Measurements from ENCODE around the gene PLXNB1.

Gene PLXNB1

DNA sequence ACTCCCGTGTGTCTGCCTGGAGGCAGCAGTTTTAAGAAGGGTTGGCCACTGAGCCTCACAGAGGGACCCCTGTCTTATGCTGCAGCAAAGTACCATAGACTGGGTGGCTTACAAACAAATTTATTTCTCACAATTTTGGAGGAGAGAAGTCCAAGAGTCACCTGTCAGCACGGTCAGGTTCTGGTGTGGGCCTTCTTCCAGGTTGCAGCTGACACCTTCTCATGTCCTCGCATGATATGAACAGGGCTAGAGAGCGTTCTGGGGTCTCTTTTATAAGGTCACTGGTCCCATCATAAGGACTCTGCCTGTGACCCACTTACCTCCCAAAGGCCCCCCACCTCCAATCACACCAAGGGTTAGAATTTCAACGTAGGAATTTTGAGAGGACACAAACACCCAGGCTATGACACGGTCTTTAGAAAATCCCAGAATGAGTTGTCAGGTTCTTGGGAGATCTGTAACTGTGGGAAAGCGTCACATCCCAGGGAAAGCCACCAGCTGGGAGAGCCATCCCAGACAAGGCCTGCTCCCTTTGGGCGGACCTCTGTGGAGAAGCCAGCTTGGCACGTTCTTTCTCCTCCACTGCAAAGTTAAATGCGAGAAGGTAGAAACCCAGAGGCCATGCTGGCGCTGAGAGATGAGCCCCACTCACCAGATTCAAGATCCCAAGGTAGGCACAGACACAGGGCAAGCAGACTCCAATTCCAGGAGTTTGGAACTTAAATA lies 58.1 kb downstream of the PLXNB1 start, which contains the start of gene FBXW12:
FBXW12 (plus strand) TSS at position 569 of the 726 bp plus-strand sequence. CDS start 549 bp downstream, outside the sequence.
- Histone ChIP-seq H3K27ac (no peak within 1 kb of the TSS), H3K27me3 (ENCODE audit: insufficient read depth, low read depth, severe bottlenecking) (no peaks in the 10 kb centered on the region), H3K4me3 (ENCODE audit: low read depth, low read length) (no peak within 1 kb of the TSS), H3K9me3 (ENCODE audit: severe bottlenecking) (no peaks in the 10 kb centered on the region), H3K36me3 (no peaks in the 10 kb centered on the region)
- TF ChIP-seq, protein P1, sequence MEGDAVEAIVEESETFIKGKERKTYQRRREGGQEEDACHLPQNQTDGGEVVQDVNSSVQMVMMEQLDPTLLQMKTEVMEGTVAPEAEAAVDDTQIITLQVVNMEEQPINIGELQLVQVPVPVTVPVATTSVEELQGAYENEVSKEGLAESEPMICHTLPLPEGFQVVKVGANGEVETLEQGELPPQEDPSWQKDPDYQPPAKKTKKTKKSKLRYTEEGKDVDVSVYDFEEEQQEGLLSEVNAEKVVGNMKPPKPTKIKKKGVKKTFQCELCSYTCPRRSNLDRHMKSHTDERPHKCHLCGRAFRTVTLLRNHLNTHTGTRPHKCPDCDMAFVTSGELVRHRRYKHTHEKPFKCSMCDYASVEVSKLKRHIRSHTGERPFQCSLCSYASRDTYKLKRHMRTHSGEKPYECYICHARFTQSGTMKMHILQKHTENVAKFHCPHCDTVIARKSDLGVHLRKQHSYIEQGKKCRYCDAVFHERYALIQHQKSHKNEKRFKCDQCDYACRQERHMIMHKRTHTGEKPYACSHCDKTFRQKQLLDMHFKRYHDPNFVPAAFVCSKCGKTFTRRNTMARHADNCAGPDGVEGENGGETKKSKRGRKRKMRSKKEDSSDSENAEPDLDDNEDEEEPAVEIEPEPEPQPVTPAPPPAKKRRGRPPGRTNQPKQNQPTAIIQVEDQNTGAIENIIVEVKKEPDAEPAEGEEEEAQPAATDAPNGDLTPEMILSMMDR (IDR thresholded peaks at IDR 0.05; ENCODE audit: low read depth, low read length): no peak
- no peak for DNase-seq

DNA sequence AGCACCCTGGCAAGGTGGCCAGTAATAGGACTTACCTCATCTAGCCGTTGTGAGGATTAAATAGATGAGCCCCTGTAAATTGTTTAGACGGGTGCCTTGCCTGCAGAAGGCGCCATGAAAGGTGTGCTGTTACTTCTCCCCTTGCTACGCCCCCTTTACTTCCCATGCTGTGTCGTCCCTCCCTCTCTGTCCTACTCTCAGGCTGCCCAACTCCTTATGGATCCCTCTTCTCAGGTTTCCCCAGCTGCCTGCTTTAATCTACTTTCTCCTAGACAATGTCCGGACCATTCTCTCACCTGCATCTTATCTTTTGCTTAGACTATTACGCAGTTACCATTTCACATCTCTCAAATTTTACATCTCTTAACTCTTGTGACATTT lies 59.6 kb downstream of the PLXNB1 start:
- Histone ChIP-seq H3K36me3 (no peaks in the 10 kb centered on the region), H3K9me3 (ENCODE audit: severe bottlenecking) (no peaks in the 10 kb centered on the region), H3K27me3 (ENCODE audit: insufficient read depth, low read depth, severe bottlenecking) (no peaks in the 10 kb centered on the region), H3K27ac (peak overlapping the region; percentile 36), H3K4me3 (ENCODE audit: low read depth, low read length) (no peak overlapping the region)
- TF ChIP-seq, protein P1 (IDR thresholded peaks at IDR 0.05; ENCODE audit: low read depth, low read length): no peak
- peak; percentile 19 for DNase-seq

DNA sequence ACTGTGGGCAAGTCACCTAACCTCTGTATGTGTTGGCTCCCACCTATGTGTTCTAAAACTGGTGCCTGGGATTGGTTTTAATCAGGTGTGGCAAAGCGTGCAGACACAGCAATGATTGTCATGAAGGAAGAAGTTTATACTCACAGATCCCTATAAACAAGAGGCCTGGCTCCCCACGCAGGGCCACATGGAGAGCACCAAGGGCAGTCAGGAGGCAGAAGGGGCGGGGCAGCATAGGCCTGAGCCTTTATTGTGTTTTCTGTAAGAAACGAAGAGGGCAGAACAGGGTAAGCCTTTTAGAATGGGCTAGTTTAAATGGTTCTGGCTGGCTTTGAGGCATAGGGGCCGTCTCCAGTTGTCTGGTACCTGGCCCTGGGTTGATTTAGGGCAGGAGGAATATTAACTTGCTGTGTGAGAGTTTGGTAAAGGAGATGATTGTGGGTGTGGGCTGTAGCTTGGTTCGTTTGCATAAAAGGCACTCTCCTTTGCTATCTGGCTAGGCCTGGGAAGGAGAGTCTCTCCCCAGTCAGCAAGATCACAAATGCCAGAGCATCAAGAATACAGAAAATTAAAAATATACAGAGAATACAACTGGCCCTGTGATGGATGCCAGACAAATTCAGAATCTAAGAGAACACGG lies 60.1 kb downstream of the PLXNB1 start:
- H3K27me3 ChIP-seq (ENCODE audit: insufficient read depth, low read depth, severe bottlenecking): no peaks in the 10 kb centered on the region
- DNase-seq: no peak
- no peaks in the 10 kb centered on the region for H3K36me3 ChIP-seq

DNA sequence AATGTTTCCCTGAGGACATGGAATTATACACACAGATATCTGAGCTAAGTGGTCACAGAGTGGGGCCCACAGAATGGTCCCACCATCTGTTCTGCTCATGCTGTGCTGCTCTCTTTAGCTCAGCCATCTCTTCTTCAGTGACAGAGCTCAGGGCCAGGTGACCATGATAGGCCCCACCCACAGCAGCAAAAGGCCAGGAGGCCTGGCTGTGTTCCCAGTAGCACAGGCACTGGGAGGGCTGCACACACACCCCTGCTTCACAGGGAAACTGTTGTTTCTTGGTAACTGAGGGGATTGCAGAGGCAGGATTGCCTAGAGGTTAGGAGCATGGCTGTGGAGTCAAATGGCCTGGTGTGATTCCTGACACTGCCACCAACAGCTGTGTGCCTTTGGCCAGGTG lies 62.7 kb downstream of the PLXNB1 start:
- peak; percentile 55 for DNase-seq
- no peak overlapping the region for H3K4me3 ChIP-seq (ENCODE audit: low read depth, low read length)
- TF ChIP-seq, protein P1 (IDR thresholded peaks at IDR 0.05; ENCODE audit: low read depth, low read length): no peak
- 0 out of 2 replicates have a peak overlapping the region, but pooled peaks have one; percentile 19 for H3K27ac ChIP-seq
- H3K9me3 ChIP-seq (ENCODE audit: severe bottlenecking): peaks cover 3% of the 10 kb centered on the region
- H3K27me3 ChIP-seq (ENCODE audit: insufficient read depth, low read depth, severe bottlenecking): no peaks in the 10 kb centered on the region
- no peaks in the 10 kb centered on the region for H3K36me3 ChIP-seq

More for the DNA sequence above, 60.1 kb downstream of the PLXNB1 start:
- Histone ChIP-seq H3K27ac (peak overlapping the region; percentile 36), H3K4me3 (ENCODE audit: low read depth, low read length) (no peak overlapping the region), H3K9me3 (ENCODE audit: severe bottlenecking) (no peaks in the 10 kb centered on the region)
- TF ChIP-seq, protein P1 (IDR thresholded peaks at IDR 0.05; ENCODE audit: low read depth, low read length): no peak

DNA sequence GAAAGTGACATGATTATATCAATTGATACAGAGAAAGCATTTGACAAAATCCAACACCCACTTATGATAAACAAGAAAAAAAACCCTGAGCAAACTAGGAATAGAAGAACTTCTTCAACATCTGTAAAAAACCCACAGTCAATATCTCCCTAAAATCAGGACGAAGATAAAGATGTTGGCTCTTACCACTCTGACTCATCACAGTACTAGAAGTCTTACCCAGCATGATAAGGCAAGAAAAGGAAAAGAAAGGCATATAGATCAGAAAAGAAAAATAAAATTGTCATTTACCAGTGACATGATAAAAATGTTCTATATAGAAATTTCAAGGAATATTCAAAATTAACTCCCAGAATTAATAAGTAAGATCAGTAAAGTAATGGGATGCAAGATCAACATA lies 65.0 kb downstream of the PLXNB1 start:
- DNase-seq: no peak
- H3K9me3 ChIP-seq (ENCODE audit: severe bottlenecking): peaks cover 4% of the 10 kb centered on the region
- H3K27me3 ChIP-seq (ENCODE audit: insufficient read depth, low read depth, severe bottlenecking): no peaks in the 10 kb centered on the region
- TF ChIP-seq, protein P1 (IDR thresholded peaks at IDR 0.05; ENCODE audit: low read depth, low read length): no peak
- no peaks in the 10 kb centered on the region for H3K36me3 ChIP-seq
- no peak overlapping the region for H3K27ac ChIP-seq
- no peak overlapping the region for H3K4me3 ChIP-seq (ENCODE audit: low read depth, low read length)

Data from WERI-Rb-1 (cell line).